Activated CD8-positive, alpha-beta T cell treated with anti-CD3 and anti-CD28 coated beads, Interleukin-2, amount 10 ng/mL, durations not matched to agents 7 days and 5 days (primary cell): ENCODE results near the gene LITAF. TPM values are rescaled to one million over a fixed set of nuclear protein-coding genes. Genes with fewer than 3 reads are reported as not detected.
A peak's percentile ranks its signal among the peaks of the same experiment; 100 is the strongest.

Experiments
- ATAC-seq: fragments of 150-1000 bp; cut with Tn5 transposase; one replicate; pipeline ENCODE4 v1.10.0; 2021; ENCODE audit warnings: moderate library complexity
- CTCF ChIA-PET: fragments of 350-600 bp; sonication (Branson Sonifier 250); formaldehyde crosslinking; loops from one replicate; lab custom pipeline; 2021; ENCODE audit warnings: antibody characterized with exemption; lab: Charles Lee
- POLR2A ChIA-PET: fragments of 350-600 bp; sonication (Branson Sonifier 250); formaldehyde crosslinking; loops from one replicate; lab custom pipeline; 2021; ENCODE audit warnings: antibody characterized with exemption; lab: Charles Lee
- DNase-seq: peaks from one replicate; pipeline ENCODE4 v3.0.0-alpha.2; 2020
- H3K27ac Mint-ChIP-seq: one replicate; pipeline ENCODE4 v1.8.0; 2021; ENCODE audit warnings: mild to moderate bottlenecking, mixed read lengths
- H3K27me3 Mint-ChIP-seq: one replicate; pipeline ENCODE4 v1.8.0; 2021; ENCODE audit warnings: low read depth, mixed read lengths
- H3K36me3 Mint-ChIP-seq: one replicate; pipeline ENCODE4 v1.8.0; 2021; ENCODE audit warnings: low read depth, mixed read lengths
- H3K4me1 Mint-ChIP-seq: one replicate; pipeline ENCODE4 v1.8.0; 2021; ENCODE audit warnings: low read depth, mixed read lengths
- H3K4me3 Mint-ChIP-seq: one replicate; pipeline ENCODE4 v1.8.0; 2021; ENCODE audit warnings: mild to moderate bottlenecking, mixed read lengths
- H3K9me3 Mint-ChIP-seq: one replicate; pipeline ENCODE4 v1.8.0; 2022; ENCODE audit warnings: mixed read lengths; ENCODE audit not compliant: insufficient read depth
- total RNA-seq, 2 experiments: library from RNA; stranded (reverse); gene quantifications; one replicate each; pipeline ENCODE4 v1.2.3, GENCODE V29; 2021

LITAF gene
- total RNA-seq, 2 experiments from 2014 or later = 79.4 to 80.5 TPM

- no peaks in the 10 kb centered on the region for H3K27me3 Mint-ChIP-seq
- DNase-seq = no peak
- no peak overlapping the region for H3K4me3 Mint-ChIP-seq
- ChIA-PET POLR2A (no interaction called here), CTCF (interaction anchor here (0.8 to 1.8 kb wide), 4 partner anchors 11 to 168 kb away, joined by 3 to 9 read pairs (median 4); no protein-coding TSS in a partner anchor)
- ATAC-seq = peak; percentile 67
- H3K27ac Mint-ChIP-seq = peak overlapping the region; percentile 9
- no peaks in the 10 kb centered on the region for H3K36me3 Mint-ChIP-seq
- no peaks in the 10 kb centered on the region for H3K9me3 Mint-ChIP-seq
- H3K4me1 Mint-ChIP-seq = peaks cover 41% of the 10 kb centered on the region
Observed at GRCh38 chr16:11629071-11630030, 42.6 kb upstream of the LITAF start.

DNA sequence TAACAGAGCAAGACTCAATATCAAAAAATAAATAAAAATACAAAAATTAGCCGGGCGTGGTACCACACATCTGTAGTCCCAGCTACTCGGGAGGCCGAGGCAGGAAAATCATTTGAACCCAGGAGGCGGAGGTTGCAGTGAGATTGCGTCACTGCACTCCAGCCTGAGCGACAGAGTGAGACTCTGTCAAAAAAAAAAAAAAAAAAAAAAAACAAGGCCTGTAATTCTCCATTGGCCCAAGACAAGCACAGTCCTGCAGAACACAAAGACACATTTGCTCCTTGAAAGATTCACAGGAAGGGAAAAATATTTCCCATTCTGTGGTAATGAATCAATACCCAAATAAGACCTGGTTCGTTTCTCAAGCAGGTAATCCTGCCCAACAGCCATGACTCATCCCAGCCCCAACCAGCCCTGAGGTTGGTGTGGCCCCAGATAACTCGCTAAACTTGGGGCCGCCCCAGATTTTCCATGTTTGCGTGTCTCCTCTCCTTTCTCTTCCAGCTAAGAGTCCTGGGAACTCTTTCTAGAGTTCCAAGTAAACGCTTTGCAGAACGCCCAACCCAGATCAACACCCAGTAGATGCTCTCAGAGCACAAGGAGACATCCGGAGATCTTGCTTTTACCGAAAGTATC lies 41.2 kb upstream of the LITAF start:
- no peak for ATAC-seq
- Mint-ChIP-seq H3K4me1 (peaks cover 48% of the 10 kb centered on the region), H3K9me3 (no peaks in the 10 kb centered on the region), H3K4me3 (no peak overlapping the region), H3K27ac (no peak overlapping the region), H3K36me3 (peaks cover 3% of the 10 kb centered on the region), H3K27me3 (no peaks in the 10 kb centered on the region)
- no peak for DNase-seq
- POLR2A ChIA-PET = no interaction called here
- CTCF ChIA-PET = interaction anchor here (0.6 to 1.4 kb wide), 2 partner anchors 13 to 38 kb away, joined by 3 to 6 read pairs; no protein-coding TSS in a partner anchor

DNA sequence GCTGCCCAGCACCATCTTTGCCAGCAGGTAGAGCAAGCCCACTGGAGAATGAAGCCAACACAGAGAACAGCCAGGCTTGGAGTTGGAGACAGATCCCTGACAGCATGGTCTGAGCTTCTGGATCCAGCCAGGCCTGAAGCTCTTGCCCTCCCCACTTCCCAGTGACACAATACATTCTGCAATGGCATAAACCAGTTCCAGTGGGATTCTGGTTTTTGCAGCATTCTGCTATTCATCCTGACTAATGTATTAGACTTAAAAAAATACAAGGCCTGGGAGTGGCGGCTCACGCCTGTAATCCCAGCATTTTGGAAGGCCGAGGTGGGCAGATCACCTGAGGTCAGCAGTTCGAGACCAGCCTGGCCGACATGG lies 40.6 kb upstream of the LITAF start:
- CTCF ChIA-PET = interaction anchor here (0.6 to 3.9 kb wide), 3 partner anchors 14 to 95 kb away, joined by 3 to 15 read pairs (median 6); no protein-coding TSS in a partner anchor
- Mint-ChIP-seq H3K9me3 (no peaks in the 10 kb centered on the region), H3K36me3 (peaks cover 3% of the 10 kb centered on the region), H3K27ac (no peak overlapping the region), H3K27me3 (no peaks in the 10 kb centered on the region), H3K4me1 (peaks cover 53% of the 10 kb centered on the region), H3K4me3 (no peak overlapping the region)
- ATAC-seq (no peak), DNase-seq (no peak)
- POLR2A ChIA-PET = no interaction called here

- H3K36me3 Mint-ChIP-seq = peaks cover 5% of the 10 kb centered on the region
- no peak for ATAC-seq
- POLR2A ChIA-PET = interaction anchor here (0.7 kb wide), 1 partner anchor 29 kb away, joined by 3 read pairs; no protein-coding TSS in a partner anchor
- H3K27ac Mint-ChIP-seq = no peak overlapping the region
- no peaks in the 10 kb centered on the region for H3K9me3 Mint-ChIP-seq
- no peak overlapping the region for H3K4me3 Mint-ChIP-seq
- H3K4me1 Mint-ChIP-seq = peaks cover 58% of the 10 kb centered on the region
- no peaks in the 10 kb centered on the region for H3K27me3 Mint-ChIP-seq
- no peak for DNase-seq
- CTCF ChIA-PET = interaction anchor here (1.4 to 3.9 kb wide), 2 partner anchors 14 to 95 kb away, joined by 6 to 15 read pairs; no protein-coding TSS in a partner anchor
Observed at GRCh38 chr16:11626657-11627291, 40.1 kb upstream of the LITAF start.

DNA sequence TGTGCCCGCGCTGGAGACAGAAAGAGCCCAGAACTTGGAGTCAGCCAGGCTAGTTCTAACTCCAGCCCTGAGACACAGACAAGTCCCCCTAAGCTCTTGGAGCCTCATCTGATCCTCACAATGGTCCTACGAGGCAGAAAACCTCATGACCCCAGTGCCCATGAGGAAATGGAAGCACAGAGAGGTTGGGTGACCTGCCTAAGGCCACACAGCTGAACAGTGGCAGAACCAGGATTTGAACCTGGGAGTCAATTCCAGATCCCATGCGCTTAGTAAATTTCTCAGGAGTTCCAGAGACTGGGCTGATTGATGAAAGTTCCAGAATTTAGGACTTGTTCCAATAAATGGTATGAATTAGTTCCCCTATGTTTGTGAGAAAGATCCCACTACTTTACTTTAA lies 39.0 kb upstream of the LITAF start:
- ChIA-PET CTCF (interaction anchor here (1.5 to 3.9 kb wide), 2 partner anchors 15 to 94 kb away, joined by 6 to 15 read pairs; no protein-coding TSS in a partner anchor), POLR2A (no interaction called here)
- no peak for DNase-seq

GRCh38 chr16:11624636-11625607 lies 38.2 kb upstream of the LITAF start:
- Mint-ChIP-seq H3K4me3 (no peak overlapping the region), H3K9me3 (peaks cover 7% of the 10 kb centered on the region), H3K27me3 (no peaks in the 10 kb centered on the region), H3K27ac (peak overlapping the region; percentile 60), H3K4me1 (peaks cover 65% of the 10 kb centered on the region), H3K36me3 (peaks cover 14% of the 10 kb centered on the region)
- ATAC-seq (no peak), DNase-seq (no peak)
- POLR2A ChIA-PET = no interaction called here
- CTCF ChIA-PET = interaction anchor here (1.5 to 3.9 kb wide), 2 partner anchors 16 to 93 kb away, joined by 6 to 15 read pairs; no protein-coding TSS in a partner anchor

More for the DNA sequence above, 39.0 kb upstream of the LITAF start:
- Mint-ChIP-seq H3K27ac (no peak overlapping the region), H3K4me1 (peaks cover 65% of the 10 kb centered on the region), H3K4me3 (no peak overlapping the region), H3K27me3 (no peaks in the 10 kb centered on the region), H3K9me3 (no peaks in the 10 kb centered on the region), H3K36me3 (peaks cover 7% of the 10 kb centered on the region)
- ATAC-seq = no peak

- POLR2A ChIA-PET = no interaction called here
- Mint-ChIP-seq H3K4me1 (peaks cover 66% of the 10 kb centered on the region), H3K27me3 (no peaks in the 10 kb centered on the region), H3K36me3 (peaks cover 14% of the 10 kb centered on the region), H3K27ac (peak overlapping the region; percentile 60), H3K4me3 (no peak overlapping the region), H3K9me3 (peaks cover 7% of the 10 kb centered on the region)
- CTCF ChIA-PET = interaction anchor here (1.5 to 3.9 kb wide), 2 partner anchors 16 to 92 kb away, joined by 6 to 15 read pairs; no protein-coding TSS in a partner anchor
- ATAC-seq (no peak), DNase-seq (no peak)
Observed at GRCh38 chr16:11624205-11624604, 37.5 kb upstream of the LITAF start.

- H3K27ac Mint-ChIP-seq = peak overlapping the region; percentile 85
- peaks cover 14% of the 10 kb centered on the region for H3K36me3 Mint-ChIP-seq
- POLR2A ChIA-PET = interaction anchor here (0.8 to 1.3 kb wide), 2 partner anchors 14 to 35 kb away, joined by 4 to 5 read pairs; partner anchors contain the start of gene LITAF
- peaks cover 70% of the 10 kb centered on the region for H3K4me1 Mint-ChIP-seq
- H3K27me3 Mint-ChIP-seq = no peaks in the 10 kb centered on the region
- peak; percentile 82 for ATAC-seq
- H3K4me3 Mint-ChIP-seq = peak overlapping the region; percentile 66
- DNase-seq = peak; percentile 81
- peaks cover 7% of the 10 kb centered on the region for H3K9me3 Mint-ChIP-seq
- CTCF ChIA-PET = interaction anchor here (0.7 to 2.3 kb wide), 14 partner anchors 9 to 216 kb away, joined by 3 to 12 read pairs (median 3); no protein-coding TSS in a partner anchor
Observed at GRCh38 chr16:11621920-11622651, 35.4 kb upstream of the LITAF start.

DNA sequence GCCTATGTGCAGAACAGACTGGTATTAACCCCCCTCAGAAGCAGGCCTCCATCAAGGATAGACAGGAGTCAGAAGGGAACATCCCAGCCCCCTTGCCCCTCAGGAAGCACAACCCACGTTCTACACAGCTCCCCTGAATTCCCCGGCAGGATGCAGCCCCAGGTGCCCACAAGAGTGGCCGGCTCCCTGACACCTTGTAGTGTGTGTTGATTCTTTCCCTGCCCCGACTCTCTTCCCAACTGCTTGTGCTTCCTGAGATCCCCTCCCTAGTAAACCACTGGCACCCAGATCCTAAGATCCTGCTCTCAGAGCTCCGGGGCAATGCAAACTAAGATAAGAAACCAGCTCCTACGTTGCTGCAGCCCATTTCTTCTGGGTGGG lies 34.8 kb upstream of the LITAF start:
- ChIA-PET CTCF (interaction anchor here (0.7 to 2.3 kb wide), 14 partner anchors 10 to 215 kb away, joined by 3 to 12 read pairs (median 3); no protein-coding TSS in a partner anchor), POLR2A (interaction anchor here (0.8 to 1.3 kb wide), 2 partner anchors 14 to 35 kb away, joined by 4 to 5 read pairs; partner anchors contain the start of gene LITAF)
- Mint-ChIP-seq H3K27ac (peak overlapping the region; percentile 85), H3K9me3 (peaks cover 7% of the 10 kb centered on the region), H3K4me1 (peaks cover 68% of the 10 kb centered on the region), H3K27me3 (no peaks in the 10 kb centered on the region), H3K4me3 (peak overlapping the region; percentile 66), H3K36me3 (peaks cover 14% of the 10 kb centered on the region)
- no peak for DNase-seq
- peak; percentile 25 for ATAC-seq
